Activated CD8-positive, alpha-beta memory T cell treated with anti-CD3 and anti-CD28 coated beads for 48 hours (primary cell): ENCODE measurements around the gene PSRC1.
A peak's percentile ranks its signal among the peaks of the same experiment; 100 is the strongest.
"Not testable (repeated sequence)": the region's sequence is repeated elsewhere in the genome, so short reads cannot be mapped to it uniquely, and the experiment has no call there.

ENCODE experiments used
- DNase-seq, 3 experiments: peaks; one replicate each; pipeline ENCODE4 v3.0.0-alpha.2; 2020; ENCODE audit warnings: low read depth in 2 of 3, low spot score in 2 of 3

The PSRC1 gene

GRCh38 chr1:109296782-109297181, 13.8 kb upstream of the PSRC1 start:
- DNase-seq, result no peak

- no peak for DNase-seq
Measured at GRCh38 chr1:109295712-109296415, 12.9 kb upstream of the PSRC1 start.

GRCh38 chr1:109294481-109294880, 11.5 kb upstream of the PSRC1 start:
- DNase-seq, result no peak

GRCh38 chr1:109293026-109293425, 10.1 kb upstream of the PSRC1 start:
- no peak for DNase-seq

GRCh38 chr1:109292364-109292763, 9.4 kb upstream of the PSRC1 start:
- no peak for DNase-seq

GRCh38 chr1:109290998-109291397, 8.1 kb upstream of the PSRC1 start:
- DNase-seq, result no peak

- DNase-seq, result no peak
Measured at GRCh38 chr1:109290137-109290536, 7.2 kb upstream of the PSRC1 start.

- DNase-seq, result not testable (repeated sequence)
Measured at GRCh38 chr1:109286762-109287161, 3.8 kb upstream of the PSRC1 start.

GRCh38 chr1:109283748-109284600, 1.0 kb upstream of the PSRC1 start:
- DNase-seq, result no peak

GRCh38 chr1:109282497-109282951, 421 bp downstream of the PSRC1 start:
- no peak for DNase-seq

- DNase-seq, result no peak
Measured at GRCh38 chr1:109281680-109282496, 1.1 kb downstream of the PSRC1 start.

GRCh38 chr1:109280862-109281261, 2.1 kb downstream of the PSRC1 start:
- DNase-seq, result no peak

GRCh38 chr1:109279615-109280278, 3.2 kb downstream of the PSRC1 start:
- DNase-seq, result no peak

GRCh38 chr1:109277434-109278204, 5.3 kb downstream of the PSRC1 start:
- DNase-seq, result peak; percentile 39 to 50 (median 41)

GRCh38 chr1:109275706-109276345, 7.1 kb downstream of the PSRC1 start:
- DNase-seq, result no peak

- no peak for DNase-seq
Measured at GRCh38 chr1:109274533-109275476, 8.1 kb downstream of the PSRC1 start.

- DNase-seq, result no peak
Measured at GRCh38 chr1:109273570-109274288, 9.2 kb downstream of the PSRC1 start.
